GM08714 (cell line): Measurements from ENCODE around the gene KLRC1.
"Not testable (repeated sequence)": the region's sequence is repeated elsewhere in the genome, so short reads cannot be mapped to it uniquely, and the experiment has no call there.

Source experiments
- H3K4me3 ChIP-seq: fragments of 200-500 bp; sonication (Bioruptor generic); 2 replicates; pipeline ENCODE4 v1.5.1; 2014; ENCODE audit warnings: mild to moderate bottlenecking, low read length, inconsistent platforms
- ZNF274 ChIP-seq: IDR thresholded peaks from 2 replicates; pipeline ENCODE4 v1.6.1; 2012; ENCODE audit warnings: mild to moderate bottlenecking, low read depth, low read length

The KLRC1 gene

DNA sequence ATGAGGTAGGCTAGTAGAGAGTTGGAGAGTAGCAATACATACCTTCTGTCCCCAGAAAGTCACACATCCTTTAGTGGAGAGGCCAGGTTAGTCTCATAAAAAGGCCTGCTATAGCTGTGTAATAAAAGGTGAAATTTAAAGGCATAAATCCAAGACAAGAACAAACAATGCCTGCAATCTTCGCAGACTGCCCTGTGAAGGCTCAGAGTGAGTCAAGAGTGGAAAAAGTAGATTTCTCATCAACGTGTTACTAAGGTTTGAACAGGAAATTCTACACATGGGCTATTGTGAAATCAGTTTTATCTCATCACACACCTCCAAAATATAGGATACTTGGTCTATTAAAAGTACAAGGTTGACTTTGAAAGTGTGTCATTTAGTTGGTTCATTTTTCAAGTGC is at the start of gene KLRC1:
Gene KLRC1, minus strand, starts transcription at position 222 of the 400 bp plus-strand sequence. CDS start 2,221 bp downstream, outside the sequence.
- no peak within 1 kb of the TSS for H3K4me3 ChIP-seq
- no peak for TF ChIP-seq ZNF274

DNA sequence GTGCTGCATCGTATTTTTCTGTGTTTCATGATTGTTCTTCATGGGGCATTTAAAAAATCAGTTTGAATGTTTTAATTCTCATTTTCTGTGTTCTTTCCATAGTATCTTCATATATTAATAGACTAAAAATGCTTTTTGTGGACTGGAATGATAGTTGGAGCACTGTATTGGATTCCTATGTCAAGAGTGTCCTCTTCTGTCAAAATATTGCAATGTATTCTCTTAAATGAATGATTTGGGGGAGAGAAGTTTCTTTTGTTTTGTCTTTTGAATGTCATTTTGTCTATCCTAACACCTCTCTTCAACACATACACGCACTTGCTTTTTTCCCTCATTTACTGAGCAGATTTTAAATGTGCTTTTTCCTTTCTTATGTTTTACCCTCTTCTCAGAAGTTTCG is 47.9 kb upstream of the KLRC1 start:
- no peak for TF ChIP-seq ZNF274
- no peak overlapping the region for H3K4me3 ChIP-seq

DNA sequence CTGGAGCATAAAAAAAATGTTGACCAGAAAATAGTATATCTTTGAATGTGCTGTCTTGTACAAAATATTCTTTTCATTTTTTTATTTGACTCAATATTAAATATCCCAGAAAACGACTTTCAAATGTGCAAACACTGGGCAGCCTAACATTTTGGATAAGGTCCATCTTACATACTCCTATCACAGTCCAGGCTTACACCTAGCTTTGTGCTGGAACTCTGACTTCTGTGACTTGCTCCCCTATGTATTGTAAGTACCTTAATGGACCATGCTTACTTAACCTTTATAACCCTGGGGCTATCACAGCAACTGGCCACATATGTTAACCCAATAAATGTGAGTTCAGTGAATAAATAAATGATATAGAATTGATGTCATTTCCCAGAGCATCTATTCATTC is 44.9 kb upstream of the KLRC1 start:
- no peak for TF ChIP-seq ZNF274
- H3K4me3 ChIP-seq = no peak overlapping the region

DNA sequence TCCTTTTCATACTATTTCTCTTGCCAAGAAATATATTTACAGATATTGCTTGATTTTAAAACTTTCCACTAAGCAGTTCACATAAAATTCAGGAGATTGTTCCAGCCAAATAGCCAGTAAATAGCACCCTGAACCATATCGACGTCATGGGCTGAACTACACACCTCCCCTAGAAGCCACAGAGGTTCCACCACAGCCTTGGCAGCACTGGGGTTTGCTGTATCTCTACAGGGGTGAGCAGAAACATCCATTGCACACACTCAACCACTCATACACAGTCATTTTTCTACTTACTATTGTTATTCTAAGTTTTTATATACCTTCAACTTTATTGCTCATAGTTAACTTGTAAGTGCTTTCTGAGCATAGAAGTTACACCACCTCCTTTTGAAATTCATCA is 44.4 kb upstream of the KLRC1 start:
- H3K4me3 ChIP-seq = no peak overlapping the region
- TF ChIP-seq ZNF274 = no peak

DNA sequence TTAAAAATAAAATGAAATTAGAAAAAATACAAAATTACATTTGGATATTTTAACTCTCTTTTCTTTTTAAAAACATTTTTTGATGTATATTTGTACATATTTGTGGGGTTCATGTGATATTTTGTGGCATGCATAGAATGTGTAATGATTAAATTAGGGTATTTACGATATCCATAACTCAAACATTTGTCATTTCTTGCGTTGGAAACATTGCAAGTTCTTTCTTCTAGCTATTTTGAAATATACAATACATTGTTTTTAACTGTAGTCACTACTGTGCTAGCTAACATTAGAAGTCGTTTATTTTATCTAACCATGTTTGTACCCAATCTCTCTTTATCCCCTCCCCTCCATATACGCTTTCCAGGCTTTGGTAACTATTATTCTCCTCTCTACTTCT is 38.6 kb upstream of the KLRC1 start:
- H3K4me3 ChIP-seq = no peak overlapping the region
- no peak for TF ChIP-seq ZNF274

DNA sequence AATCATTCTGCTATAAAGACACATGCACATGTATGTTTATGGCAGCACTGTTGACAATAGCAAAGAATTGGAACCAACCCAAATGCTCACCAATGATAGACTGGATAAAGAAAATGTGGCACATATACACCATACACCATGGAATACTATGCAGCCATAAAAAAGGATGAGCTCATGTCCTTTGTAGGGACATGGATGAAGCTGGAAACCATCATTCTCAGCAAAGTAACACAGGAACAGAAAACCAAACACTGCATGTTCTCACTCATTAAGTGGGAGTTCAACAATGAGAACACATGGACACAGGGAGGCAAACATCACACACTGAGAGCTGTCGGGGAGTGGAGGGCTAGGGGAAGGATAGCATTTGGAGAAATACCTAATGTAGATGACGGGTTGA is 34.2 kb upstream of the KLRC1 start:
- H3K4me3 ChIP-seq = not testable (repeated sequence)

DNA sequence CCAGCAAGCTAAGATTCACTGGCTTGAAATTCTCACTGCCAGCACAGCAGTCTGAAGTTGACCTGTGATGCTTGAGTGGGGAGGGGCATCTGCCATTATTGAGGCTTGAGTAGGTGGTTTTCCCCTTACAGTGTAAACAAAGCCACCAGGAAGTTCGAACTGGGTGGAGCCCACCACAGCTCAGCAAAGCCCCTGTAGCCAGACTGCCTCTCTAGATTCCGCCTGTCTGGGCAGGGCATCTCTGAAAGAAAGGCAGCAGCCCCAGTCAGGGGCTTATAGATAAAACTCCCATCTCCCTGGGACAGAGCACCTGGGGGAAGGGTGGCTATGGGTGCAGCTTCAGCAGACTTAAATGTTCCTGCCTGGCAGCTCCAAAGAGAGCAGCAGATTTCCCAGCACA is 28.7 kb upstream of the KLRC1 start:
- H3K4me3 ChIP-seq = not testable (repeated sequence)

DNA sequence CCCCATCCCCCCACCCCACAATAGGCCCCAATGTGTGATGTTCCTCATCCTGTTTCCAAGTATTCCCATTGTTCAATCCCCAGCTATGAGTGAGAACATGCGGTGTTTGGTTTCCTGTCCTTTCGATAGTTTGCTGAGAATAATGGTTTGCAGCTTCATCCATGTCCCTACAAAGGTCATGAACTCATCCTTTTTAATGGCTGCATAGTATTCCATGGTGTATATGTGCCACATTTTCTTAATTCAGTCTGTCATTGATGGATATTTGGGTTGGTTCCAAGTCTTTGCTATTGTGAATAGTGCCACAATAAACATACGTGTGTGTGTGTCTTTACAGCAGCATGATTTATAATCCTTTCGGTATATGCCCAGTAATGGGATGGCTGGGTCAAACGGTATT is 19.6 kb upstream of the KLRC1 start:
- H3K4me3 ChIP-seq = not testable (repeated sequence)

DNA sequence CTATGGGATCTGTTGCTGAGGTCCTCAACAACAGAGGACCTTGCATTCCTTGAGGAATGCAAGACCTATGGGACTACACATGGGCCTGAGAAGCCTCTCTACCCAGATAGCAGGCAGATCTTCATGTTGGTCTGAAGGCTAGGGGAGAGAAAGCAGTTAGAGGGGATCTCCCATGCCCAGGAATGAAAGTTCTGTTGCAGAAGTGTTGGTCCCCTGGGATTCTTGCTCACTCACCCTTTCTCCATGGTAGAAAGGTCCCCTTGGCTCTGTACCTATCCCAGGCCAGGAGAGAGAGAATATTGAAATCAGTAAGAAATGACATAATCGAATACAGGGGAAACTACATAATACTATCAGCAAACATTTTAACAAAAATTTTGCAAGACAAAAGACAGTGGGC is 16.5 kb upstream of the KLRC1 start:
- no peak overlapping the region for H3K4me3 ChIP-seq
- no peak for TF ChIP-seq ZNF274

DNA sequence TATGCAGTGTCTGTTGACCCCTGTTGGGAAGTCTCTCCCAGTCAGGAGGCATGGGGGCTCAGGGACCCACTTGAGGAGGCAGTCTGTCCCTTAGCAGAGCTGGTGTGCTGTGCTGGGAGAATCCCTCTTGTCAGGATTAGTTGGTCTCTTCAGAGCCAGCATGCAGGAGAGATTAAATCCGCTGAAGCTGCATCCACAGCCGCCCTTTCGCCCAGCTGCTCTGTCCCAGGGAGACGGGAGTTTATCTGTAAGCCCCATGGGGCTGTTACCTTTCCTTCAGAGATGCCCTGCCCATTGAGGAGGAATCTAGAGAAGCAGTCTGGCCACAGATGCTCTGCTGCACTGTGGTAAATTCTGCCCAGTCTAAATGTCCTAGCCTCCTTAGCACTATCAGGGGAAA is 13.1 kb upstream of the KLRC1 start:
- no peak overlapping the region for H3K4me3 ChIP-seq
- no peak for TF ChIP-seq ZNF274

DNA sequence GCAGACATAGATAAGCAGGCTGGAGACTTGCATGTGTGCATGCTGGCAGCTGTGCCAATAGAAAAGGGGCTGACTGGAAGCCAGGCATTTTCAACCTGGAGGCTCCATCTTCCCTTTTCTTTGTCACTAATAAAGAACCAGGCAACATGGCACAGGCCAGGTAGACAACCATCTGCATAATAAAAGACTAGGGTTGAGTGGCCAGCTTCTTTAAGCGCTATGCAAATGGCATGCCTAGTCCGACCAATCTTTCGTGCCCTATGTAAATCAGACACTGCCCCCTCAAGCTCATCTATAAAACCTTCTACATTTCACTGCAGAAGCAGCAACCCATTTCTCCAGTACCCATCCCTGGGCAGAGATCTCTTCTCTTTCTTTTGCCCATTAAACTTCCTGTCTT is 4.6 kb upstream of the KLRC1 start:
- no peak for TF ChIP-seq ZNF274
- H3K4me3 ChIP-seq = no peak overlapping the region

DNA sequence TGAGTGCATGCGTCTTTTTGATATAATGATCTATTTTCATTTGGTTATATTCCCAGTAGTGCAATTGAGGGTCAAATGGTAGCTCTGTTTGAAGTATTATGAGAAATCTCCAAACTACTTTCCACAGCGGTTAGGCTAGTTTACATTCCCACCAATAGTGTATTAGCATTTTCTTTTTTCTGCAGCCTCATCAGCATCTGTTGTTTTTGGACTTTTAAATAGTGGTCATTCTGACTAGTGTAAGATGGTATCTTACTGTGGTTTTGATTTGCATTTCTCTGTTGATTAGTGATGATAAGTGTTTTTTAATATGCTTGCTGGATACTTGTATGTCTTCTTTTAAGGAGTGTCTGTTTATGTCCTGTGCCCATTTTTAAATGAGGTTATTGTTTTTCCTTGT is 3.7 kb upstream of the KLRC1 start:
- no peak for TF ChIP-seq ZNF274
- H3K4me3 ChIP-seq = no peak overlapping the region

DNA sequence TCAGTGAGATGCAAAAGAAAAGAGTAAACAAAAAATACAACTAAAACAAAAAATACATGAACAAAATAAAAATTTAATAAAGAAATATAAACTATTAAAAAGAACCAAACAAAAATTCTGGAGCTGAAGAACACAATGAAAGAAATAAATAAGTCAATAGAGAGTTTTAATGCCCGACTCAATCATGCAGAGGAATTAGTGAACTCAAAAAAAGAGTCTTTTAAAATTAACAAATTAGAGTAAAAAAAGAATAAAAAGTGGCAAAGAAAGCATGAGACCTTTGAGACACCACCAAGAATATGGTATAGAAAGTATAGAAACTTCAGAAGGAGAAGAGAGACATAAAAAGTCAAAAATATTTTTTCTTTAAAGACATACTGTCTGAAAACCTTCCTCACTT is 2.6 kb upstream of the KLRC1 start:
- no peak overlapping the region for H3K4me3 ChIP-seq
- TF ChIP-seq ZNF274 = no peak

DNA sequence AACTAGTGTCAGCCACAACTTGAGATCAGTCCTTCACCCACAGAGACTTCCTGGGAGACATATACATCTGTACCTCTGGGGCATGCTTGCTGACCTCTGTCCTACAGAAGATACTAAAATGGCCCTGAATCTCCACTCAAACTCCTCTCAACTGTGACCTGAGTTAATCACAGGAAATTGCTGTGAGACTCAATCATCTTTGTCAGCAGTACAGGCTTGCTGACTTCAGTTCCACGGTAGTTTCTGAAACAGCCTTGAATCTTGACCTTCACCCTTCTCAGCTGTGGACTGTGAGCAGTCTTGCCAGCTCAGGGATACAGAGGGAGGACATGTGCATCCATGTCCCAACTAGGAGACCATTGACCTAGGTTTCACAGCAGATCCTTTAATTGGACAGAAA is 1.4 kb upstream of the KLRC1 start:
- TF ChIP-seq ZNF274 = no peak
- no peak overlapping the region for H3K4me3 ChIP-seq

DNA sequence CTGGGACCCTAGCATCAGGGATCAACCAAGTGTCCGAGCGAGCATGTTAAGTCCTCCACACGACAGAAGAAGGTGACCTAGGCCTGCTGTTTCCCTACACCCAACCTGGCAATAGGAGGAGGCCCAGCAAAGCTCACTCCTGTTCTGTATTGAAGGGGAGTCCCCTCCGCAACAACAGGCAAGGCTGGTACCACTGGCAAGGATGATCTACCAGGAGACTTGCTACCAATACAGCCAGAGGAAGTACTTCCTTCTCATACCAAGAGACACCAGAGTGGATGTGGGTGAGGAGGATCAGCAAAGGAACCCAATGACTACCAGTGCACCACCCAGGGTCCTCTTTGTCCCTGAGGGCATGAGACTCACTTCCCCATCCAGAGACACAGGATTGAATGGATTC is 4.9 kb downstream of the KLRC1 start:
- no peak for TF ChIP-seq ZNF274
- no peak overlapping the region for H3K4me3 ChIP-seq

DNA sequence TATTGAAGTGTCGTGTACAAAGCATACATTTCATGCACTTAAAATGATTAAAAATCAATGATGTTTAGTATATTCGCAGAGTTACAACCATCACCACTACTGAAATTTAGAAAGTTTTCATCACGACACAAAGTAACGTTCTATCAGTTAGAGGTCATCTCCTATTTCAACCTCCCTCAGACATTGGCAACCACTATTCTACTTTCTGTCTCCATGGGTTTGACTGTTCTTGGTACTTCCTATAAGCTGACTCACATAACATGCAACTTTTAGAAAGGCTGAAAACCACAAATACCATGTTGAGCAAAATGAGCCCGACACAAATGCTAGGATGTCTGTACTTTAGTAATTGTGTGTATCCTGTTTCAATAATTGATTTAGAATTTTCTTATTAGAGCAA is 7.1 kb downstream of the KLRC1 start:
- not testable (repeated sequence) for H3K4me3 ChIP-seq

DNA sequence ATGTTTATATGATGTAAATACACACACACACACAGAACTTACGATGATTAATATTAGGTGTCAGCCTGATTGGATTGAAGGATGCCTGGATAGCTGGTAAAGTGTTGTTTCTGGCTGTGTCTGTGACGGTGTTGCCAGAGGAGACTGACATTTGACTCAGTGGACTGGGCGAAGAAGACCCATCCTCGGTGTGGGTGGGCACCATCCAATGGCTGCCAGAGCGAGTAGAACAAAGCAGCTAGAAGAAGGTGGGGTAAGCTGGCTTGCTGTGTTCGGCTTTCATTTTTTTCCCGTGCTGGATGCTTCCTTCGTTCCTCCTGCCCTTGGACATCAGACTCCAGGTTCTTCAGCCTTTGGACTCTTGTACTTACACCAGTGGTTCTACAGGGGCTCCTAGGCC is 12.0 kb downstream of the KLRC1 start:
- H3K4me3 ChIP-seq = not testable (repeated sequence)

DNA sequence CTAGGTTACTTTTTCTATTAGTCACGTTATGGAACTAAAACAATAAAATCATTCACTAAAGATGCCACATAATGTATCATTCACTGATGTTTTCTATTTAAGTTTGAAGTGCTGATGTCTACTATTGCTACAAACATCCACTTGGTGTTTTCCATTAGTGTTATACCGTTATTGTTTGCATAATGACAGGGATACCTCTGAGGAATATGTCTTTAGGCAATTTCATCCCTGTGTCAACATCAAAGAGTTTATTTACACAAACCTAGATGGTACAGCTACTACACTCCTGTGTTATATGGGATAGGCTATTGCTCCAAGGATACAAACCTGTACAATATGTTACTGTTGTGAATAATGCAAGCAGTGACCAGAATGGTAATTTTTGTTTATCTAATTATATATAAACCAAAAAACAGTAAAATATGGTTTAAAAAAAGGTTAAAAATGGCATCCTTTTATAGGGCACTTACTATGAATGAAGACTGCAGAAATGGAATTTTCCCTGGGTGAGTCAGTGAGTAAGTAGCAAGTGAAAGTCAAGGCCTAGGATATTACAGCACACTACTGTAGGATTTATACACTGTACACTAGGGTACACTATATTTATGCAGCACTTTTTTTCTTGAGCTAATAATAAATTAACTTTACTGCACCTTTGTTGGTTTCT is 13.4 kb downstream of the KLRC1 start:
- H3K4me3 ChIP-seq = not testable (repeated sequence)

DNA sequence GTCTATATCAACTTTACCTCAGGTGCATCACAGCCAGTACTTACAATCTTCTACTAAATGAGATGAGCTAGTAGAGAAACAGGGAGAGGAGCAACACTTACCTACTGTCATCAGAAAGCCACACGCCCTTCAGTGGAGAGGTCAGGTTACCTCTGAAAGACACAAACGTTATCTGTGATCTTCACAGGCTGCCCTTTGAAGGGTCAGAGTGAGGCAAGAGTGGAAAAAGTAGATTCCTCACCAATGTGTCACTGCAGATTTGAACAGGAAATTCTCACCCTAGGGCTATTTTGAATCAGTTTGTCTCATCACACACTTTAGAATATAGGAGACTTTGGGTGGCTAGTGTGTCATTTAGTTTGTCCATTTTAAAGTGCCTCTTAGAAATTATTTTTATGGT is 15.6 kb downstream of the KLRC1 start:
- not testable (repeated sequence) for H3K4me3 ChIP-seq

DNA sequence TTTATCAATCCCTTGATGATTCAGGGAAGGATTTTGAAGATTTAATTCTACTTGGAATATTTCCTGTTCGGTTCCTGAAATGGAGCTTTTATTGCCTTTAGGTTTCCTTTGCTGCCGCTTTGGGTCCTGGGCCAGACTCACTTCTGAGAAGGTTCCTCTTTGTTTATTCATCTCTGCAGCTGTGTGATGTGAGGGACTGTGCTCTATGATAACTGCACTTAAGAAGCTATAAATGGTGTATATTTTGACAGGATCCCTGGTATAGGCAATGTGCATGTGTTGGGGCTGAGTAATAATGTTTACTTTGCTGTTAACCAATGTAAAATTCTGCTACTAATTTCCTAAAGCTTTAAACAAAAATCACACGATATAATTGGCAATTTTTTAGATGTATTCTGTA is 17.4 kb downstream of the KLRC1 start, which contains the start of gene KLRC2:
Gene KLRC2, minus strand, starts transcription at position 195 of the 400 bp plus-strand sequence. Its CDS starts 24 bp downstream, at position 171.
- H3K4me3 ChIP-seq = not testable (repeated sequence)

DNA sequence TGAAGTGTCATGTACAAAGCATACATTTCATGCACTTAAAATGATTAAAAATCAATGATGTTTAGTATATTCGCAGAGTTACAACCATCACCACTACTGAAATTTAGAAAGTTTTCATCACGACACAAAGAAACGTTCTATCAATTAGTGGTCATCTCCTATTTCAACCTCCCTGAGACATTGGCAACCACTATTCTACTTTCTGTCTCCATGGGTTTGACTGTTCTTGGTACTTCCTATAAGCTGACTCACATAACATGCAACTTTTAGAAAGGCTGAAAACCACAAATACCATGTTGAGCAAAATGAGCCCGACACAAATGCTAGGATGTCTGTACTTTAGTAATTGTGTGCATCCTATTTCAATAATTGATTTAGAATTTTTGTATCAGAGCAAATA is 22.6 kb downstream of the KLRC1 start:
- H3K4me3 ChIP-seq = not testable (repeated sequence)

DNA sequence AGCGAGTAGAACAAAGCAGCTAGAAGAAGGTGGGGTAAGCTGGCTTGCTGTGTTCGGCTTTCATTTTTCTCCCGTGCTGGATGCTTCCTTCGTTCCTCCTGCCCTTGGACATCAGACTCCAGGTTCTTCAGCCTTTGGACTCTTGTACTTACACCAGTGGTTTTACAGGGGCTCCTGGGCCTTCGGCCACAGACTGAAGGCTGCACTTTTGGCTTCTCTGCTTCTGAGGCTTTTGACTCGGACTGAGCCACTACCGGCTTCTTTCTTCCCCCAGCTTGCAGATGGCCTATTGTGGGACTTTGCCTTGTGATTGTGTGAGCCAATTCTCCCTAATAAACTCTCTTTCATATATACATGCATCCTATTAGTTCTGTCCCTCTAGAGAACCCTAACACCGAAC is 27.2 kb downstream of the KLRC1 start:
- H3K4me3 ChIP-seq = not testable (repeated sequence)
